NCI-H226 (cell line): ENCODE measurements around the gene CNKSR1.

Experiments
- DNase-seq: peaks from one replicate; pipeline ENCODE4 v3.0.0-alpha.2; 2015

Gene CNKSR1

GRCh38 chr1:26161415-26162219 lies 15.7 kb upstream of the CNKSR1 start:
- no peak for DNase-seq

- no peak for DNase-seq
Measured at GRCh38 chr1:26162220-26162709, 15.0 kb upstream of the CNKSR1 start.

- DNase-seq = no peak
Measured at GRCh38 chr1:26163684-26164035, 13.6 kb upstream of the CNKSR1 start.

- DNase-seq = no peak
Measured at GRCh38 chr1:26164036-26164860, 13.0 kb upstream of the CNKSR1 start.

- DNase-seq = no peak
Measured at GRCh38 chr1:26164861-26165842, 12.1 kb upstream of the CNKSR1 start.

- no peak for DNase-seq
Measured at GRCh38 chr1:26166719-26167281, 10.5 kb upstream of the CNKSR1 start.

GRCh38 chr1:26168410-26169197 lies 8.7 kb upstream of the CNKSR1 start, which contains the start of gene C1orf232:
Gene C1orf232 (minus strand): TSS chr1:26168963. CDS start chr1:26168499, 464 bp downstream.
- no peak for DNase-seq

- DNase-seq = no peak
Measured at GRCh38 chr1:26169198-26169554, 8.1 kb upstream of the CNKSR1 start.

- peak; percentile 84 for DNase-seq
Measured at GRCh38 chr1:26169669-26170471, 7.4 kb upstream of the CNKSR1 start, which contains the start of gene ZNF593. Gene ZNF593 (plus strand): TSS chr1:26169908. CDS start chr1:26169984, 76 bp downstream.

GRCh38 chr1:26170472-26170821 lies 6.8 kb upstream of the CNKSR1 start:
- DNase-seq = no peak

GRCh38 chr1:26171084-26172072 lies 5.9 kb upstream of the CNKSR1 start, which contains the start of gene ZNF593OS:
Gene ZNF593OS (minus strand): TSS chr1:26171832. CDS start chr1:26171661, 171 bp downstream.
- no peak for DNase-seq

- DNase-seq = no peak
Measured at GRCh38 chr1:26175346-26175745, 1.9 kb upstream of the CNKSR1 start.

GRCh38 chr1:26180010-26180506 lies 2.8 kb downstream of the CNKSR1 start:
- DNase-seq = no peak

GRCh38 chr1:26181586-26182382 lies 4.5 kb downstream of the CNKSR1 start:
- DNase-seq = peak; percentile 79

GRCh38 chr1:26182383-26182696 lies 5.0 kb downstream of the CNKSR1 start:
- DNase-seq = no peak

GRCh38 chr1:26184086-26184485 lies 6.8 kb downstream of the CNKSR1 start:
- no peak for DNase-seq

GRCh38 chr1:26184883-26185282 lies 7.6 kb downstream of the CNKSR1 start:
- no peak for DNase-seq

GRCh38 chr1:26187882-26188281 lies 10.6 kb downstream of the CNKSR1 start:
- DNase-seq = no peak
